ENCODE data around the gene TFPT.
"Not testable (repeated sequence)": the region's sequence is repeated elsewhere in the genome, so short reads cannot be mapped to it uniquely, and the experiment has no call there.

- TF ChIP-seq, protein P1, sequence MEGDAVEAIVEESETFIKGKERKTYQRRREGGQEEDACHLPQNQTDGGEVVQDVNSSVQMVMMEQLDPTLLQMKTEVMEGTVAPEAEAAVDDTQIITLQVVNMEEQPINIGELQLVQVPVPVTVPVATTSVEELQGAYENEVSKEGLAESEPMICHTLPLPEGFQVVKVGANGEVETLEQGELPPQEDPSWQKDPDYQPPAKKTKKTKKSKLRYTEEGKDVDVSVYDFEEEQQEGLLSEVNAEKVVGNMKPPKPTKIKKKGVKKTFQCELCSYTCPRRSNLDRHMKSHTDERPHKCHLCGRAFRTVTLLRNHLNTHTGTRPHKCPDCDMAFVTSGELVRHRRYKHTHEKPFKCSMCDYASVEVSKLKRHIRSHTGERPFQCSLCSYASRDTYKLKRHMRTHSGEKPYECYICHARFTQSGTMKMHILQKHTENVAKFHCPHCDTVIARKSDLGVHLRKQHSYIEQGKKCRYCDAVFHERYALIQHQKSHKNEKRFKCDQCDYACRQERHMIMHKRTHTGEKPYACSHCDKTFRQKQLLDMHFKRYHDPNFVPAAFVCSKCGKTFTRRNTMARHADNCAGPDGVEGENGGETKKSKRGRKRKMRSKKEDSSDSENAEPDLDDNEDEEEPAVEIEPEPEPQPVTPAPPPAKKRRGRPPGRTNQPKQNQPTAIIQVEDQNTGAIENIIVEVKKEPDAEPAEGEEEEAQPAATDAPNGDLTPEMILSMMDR (conservative IDR thresholded peaks at IDR 0.05; ENCODE audit: low read depth, low read length): not testable (repeated sequence)
- TF ChIP-seq RCOR1 (IDR thresholded peaks at IDR 0.05; ENCODE audit: insufficient replicate concordance, low read length); SMC3 (IDR thresholded peaks at IDR 0.05; ENCODE audit: low read depth, low read length); CEBPB (IDR thresholded peaks at IDR 0.05; ENCODE audit: low read depth, low read length); USF2 (IDR thresholded peaks at IDR 0.05; ENCODE audit: low read depth, low read length); MXI1 (IDR thresholded peaks at IDR 0.05; ENCODE audit: borderline replicate concordance, low read depth, low read length); POLR2A (IDR thresholded peaks at IDR 0.05; ENCODE audit: low read depth, low read length); MAFK (IDR thresholded peaks at IDR 0.05; ENCODE audit: low read depth, low read length); RAD21 (IDR thresholded peaks at IDR 0.05; ENCODE audit: low read length); MAZ (IDR thresholded peaks at IDR 0.05; ENCODE audit: borderline replicate concordance, low read depth, low read length); NFE2L2 (IDR thresholded peaks at IDR 0.05; ENCODE audit: low read depth, low read length); CHD1 (IDR thresholded peaks at IDR 0.05; ENCODE audit: low read depth, low read length); RFX5 (IDR thresholded peaks at IDR 0.05; ENCODE audit: low read depth, low read length); BHLHE40 (IDR thresholded peaks at IDR 0.05; ENCODE audit: low read depth, low read length): not testable (repeated sequence)
Measured at GRCh38 chr19:54099903-54100255, 15.6 kb downstream of the TFPT start.

Data from IMR-90 (cell line).